Measurements from ENCODE around the gene MSI2. TPM values are rescaled to one million over a fixed set of nuclear protein-coding genes. Genes with fewer than 3 reads are reported as not detected.

Gene MSI2
- total RNA-seq, 1 donor from 2014 or later = 178 TPM

GRCh38 chr17:57721967-57722703 is 465.8 kb downstream of the MSI2 start:
- intact Hi-C loops (cut with micrococcal nuclease) = no loop called here

GRCh38 chr17:57722704-57723043 is 466.4 kb downstream of the MSI2 start:
- intact Hi-C loops (cut with micrococcal nuclease) = no loop called here

- intact Hi-C loops (cut with micrococcal nuclease) = no loop called here
Measured at GRCh38 chr17:57723427-57724025, 467.2 kb downstream of the MSI2 start.

GRCh38 chr17:57724026-57724728 is 467.9 kb downstream of the MSI2 start:
- intact Hi-C loops (cut with micrococcal nuclease) = no loop called here

- intact Hi-C loops (cut with micrococcal nuclease) = no loop called here
Measured at GRCh38 chr17:57724729-57725125, 468.4 kb downstream of the MSI2 start.

GRCh38 chr17:57726213-57726790 is 470.0 kb downstream of the MSI2 start:
- intact Hi-C loops (cut with micrococcal nuclease) = no loop called here

GRCh38 chr17:57726838-57727237 is 470.5 kb downstream of the MSI2 start:
- intact Hi-C loops (cut with micrococcal nuclease) = no loop called here

- intact Hi-C loops (cut with micrococcal nuclease) = no loop called here
Measured at GRCh38 chr17:57727630-57728175, 471.4 kb downstream of the MSI2 start.

GRCh38 chr17:57730026-57730701 is 473.8 kb downstream of the MSI2 start:
- intact Hi-C loops (cut with micrococcal nuclease) = no loop called here

- intact Hi-C loops (cut with micrococcal nuclease) = no loop called here
Measured at GRCh38 chr17:57732062-57732461, 475.7 kb downstream of the MSI2 start.

- intact Hi-C loops (cut with micrococcal nuclease) = no loop called here
Measured at GRCh38 chr17:57733085-57733484, 476.8 kb downstream of the MSI2 start.

Other genes starting within 250 kb of the MSI2 start
- 27.7 and 28.1 TPM in 2 replicates for gene AKAP1, start 171.3 kb upstream of the MSI2 start, total RNA-seq

Measured in T-helper 1 cell treated with Interleukin-12 subunit alpha and Interleukin-12 subunit beta and Interleukin-4 antibody, amounts not matched to agents 30 ng/mL and 1 ng/mL, for 36 hours (primary cell).